DMS53 (cell line): ENCODE measurements around the gene HK2.
"Not testable (repeated sequence)": the region's sequence is repeated elsewhere in the genome, so short reads cannot be mapped to it uniquely, and the experiment has no call there.

Experiments
- DNase-seq: peaks from one replicate; lab custom pipeline; 2025; lab: John Stamatoyannopoulos, UW

The HK2 gene

GRCh38 chr2:74877376-74877775 lies 43.4 kb downstream of the HK2 start:
- no peak for DNase-seq

- DNase-seq = no peak
Measured at GRCh38 chr2:74877781-74878433, 44.0 kb downstream of the HK2 start.

DNA sequence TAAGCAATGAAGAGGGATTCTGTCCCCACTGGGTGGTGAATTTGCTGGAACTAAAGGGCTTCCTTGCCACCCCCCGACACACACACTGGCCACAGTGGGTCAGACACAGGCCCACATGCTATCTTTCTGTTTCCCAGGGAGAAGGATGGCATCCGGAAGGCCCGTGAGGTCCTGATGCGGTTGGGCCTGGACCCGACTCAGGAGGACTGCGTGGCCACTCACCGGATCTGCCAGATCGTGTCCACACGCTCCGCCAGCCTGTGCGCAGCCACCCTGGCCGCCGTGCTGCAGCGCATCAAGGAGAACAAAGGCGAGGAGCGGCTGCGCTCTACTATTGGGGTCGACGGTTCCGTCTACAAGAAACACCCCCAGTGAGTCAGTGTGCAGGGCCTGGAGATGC lies 44.6 kb downstream of the HK2 start:
- DNase-seq = no peak

GRCh38 chr2:74880054-74880728 lies 46.3 kb downstream of the HK2 start:
- DNase-seq = no peak

GRCh38 chr2:74881176-74881575 lies 47.2 kb downstream of the HK2 start:
- no peak for DNase-seq

GRCh38 chr2:74881626-74882298 lies 47.8 kb downstream of the HK2 start:
- no peak for DNase-seq

DNA sequence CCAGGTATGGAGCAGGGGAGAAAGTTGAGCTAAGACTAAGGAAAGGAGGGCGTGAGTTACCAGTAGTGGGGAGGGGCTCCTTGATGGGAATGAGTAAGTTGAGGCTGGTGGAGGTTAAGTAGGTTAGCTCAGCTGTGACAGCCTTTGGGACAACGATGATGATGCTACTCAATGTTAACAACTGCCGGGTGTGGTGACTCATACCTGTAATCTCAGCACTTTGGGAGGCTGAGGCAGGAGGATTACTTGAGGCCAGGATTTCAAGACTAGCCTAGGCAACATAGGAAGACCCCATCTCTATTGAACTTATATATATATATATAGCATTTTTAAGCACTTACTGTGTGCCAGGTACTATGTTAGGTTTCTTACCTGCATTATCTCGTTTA lies 48.4 kb downstream of the HK2 start:
- DNase-seq = no peak

DNA sequence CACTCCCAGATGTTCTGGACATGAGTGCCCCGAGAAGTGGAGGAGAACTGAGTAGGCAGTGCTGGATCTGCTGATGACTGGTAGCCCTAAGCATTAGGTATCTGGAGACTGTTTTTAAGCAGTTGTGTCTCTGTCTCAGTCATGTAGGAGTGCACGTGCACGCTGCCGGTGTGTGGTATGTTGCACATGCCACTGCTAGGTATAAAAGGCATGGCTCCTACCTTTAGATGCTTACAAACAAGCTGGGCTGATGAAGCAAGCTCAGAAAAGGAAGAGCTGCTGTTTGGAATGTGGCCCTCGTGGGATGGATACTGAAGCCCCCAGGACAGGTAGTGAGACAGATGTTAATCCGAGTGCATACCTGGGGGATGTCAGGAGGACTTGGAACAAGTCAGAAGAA lies 49.1 kb downstream of the HK2 start:
- no peak for DNase-seq

- DNase-seq = no peak
Measured at GRCh38 chr2:74884118-74884762, 50.3 kb downstream of the HK2 start.

GRCh38 chr2:74884866-74885265 lies 50.9 kb downstream of the HK2 start:
- no peak for DNase-seq

GRCh38 chr2:74886251-74886650 lies 52.3 kb downstream of the HK2 start:
- DNase-seq = no peak

DNA sequence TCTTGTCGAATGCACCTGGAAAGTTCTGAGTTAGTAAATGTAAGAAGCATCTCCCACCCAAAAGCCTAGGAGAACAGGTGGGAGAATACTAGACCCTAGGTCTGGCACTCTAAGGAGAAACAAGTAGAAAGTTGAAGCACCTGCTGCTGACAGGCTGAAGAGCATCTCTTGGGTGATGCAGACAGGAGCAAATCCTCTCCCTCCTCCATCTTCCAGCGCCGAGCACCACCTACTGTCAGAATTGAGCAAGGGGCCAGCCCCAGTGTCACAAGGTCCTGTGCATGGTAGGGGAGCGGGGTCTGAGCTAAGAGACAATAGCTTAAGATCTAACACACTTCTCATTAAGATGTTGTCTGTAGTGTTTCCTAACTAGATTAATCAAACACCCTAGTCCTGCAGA lies 52.9 kb downstream of the HK2 start:
- DNase-seq = peak; percentile 15

GRCh38 chr2:74887445-74887951 lies 53.6 kb downstream of the HK2 start:
- DNase-seq = no peak

DNA sequence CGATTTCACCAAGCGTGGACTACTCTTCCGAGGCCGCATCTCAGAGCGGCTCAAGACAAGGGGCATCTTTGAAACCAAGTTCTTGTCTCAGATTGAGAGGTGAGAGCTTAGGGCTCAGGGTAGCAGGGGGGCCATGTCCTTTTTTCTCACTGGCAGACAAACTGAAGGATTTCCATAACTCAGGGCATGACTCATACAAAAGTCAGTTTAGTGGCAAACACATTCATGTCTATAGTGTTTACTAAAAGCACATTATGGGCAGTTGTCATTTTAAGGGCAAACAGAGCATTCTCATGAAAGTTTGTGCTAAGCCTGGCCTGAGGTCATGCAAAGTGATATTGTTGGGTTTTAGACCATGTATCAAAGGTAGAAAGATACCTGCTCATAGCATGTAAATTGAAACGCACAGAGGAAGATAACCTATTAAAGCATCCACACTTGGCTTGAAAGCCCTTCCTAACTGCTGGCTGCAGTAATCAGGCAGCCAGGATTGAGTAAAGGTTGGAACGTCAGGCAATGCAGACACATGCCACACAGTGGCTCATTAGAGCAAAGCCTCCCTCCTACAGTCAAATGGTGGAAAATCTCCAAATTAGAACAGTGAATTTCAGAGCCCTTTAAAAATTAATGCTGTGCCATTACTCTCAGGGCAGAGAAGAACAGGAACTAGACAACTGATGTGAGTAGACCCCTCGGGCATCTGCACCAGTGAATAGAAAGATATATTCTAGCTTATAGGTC lies 54.2 kb downstream of the HK2 start:
- no peak for DNase-seq

GRCh38 chr2:74889159-74889558 lies 55.2 kb downstream of the HK2 start:
- no peak for DNase-seq

GRCh38 chr2:74890711-74891110 lies 56.8 kb downstream of the HK2 start:
- no peak for DNase-seq

- no peak for DNase-seq
Measured at GRCh38 chr2:74891136-74891764, 57.3 kb downstream of the HK2 start.

DNA sequence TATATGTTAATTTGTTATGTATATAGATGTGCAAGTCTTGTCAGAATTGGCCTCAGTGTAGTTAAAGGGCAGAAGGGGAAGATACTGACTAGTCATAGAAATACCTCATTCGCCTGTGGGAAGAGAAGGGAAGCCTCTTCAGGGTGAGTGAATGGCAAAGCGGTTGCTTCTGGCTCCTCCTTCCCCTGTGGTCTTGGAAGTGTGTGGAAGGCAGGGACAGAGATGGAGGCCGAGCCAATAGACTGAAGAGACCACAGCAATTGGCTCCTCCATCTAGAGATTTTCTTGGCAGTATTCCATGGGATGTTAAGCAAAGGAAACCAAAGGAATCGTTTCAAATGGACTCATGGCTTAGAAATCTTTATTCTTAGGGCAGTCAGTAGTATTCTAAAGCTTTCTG lies 57.9 kb downstream of the HK2 start:
- DNase-seq = not testable (repeated sequence)

DNA sequence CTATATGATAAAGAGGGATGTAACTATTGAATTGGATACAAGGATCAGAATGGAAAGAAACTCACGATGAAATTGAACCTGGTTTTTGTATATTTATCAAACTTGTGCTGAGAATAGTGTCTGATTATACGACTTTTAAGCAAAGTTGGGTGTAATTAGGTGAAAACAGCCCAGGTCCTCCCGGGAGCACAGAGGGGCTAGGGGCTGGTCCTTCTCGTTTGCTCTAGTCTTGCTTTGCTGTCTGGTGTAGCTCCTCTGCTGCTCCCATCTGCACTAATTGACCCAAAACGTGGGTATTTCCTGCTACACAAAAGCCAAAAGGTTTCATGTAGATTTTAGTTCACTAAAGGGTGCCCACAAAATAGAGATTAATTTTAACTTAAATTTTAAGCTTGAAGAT lies 58.7 kb downstream of the HK2 start:
- DNase-seq = no peak

DNA sequence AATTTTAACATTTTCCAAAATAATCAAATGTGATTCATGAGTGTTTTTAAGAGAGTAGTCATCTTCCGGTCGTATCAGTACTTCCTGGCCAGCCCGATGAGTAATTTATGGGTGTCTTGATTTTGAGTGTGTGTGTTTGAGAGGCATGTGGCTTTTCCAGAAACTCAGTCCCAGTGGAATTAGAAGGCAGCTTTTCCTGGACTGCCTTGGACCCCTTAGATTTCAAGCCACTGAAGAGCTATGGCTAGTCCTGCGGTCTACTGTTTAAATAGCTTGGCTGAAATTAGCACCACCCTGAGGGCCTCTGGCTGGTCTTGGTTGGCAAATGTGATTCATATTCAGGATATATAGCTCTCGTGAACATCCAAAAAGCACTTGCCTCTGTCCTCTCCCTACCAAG lies 59.4 kb downstream of the HK2 start:
- no peak for DNase-seq

- DNase-seq = no peak
Measured at GRCh38 chr2:74894272-74894981, 60.5 kb downstream of the HK2 start.
